ENCODE results near the gene KANK4.
A peak's percentile ranks its signal among the peaks of the same experiment; 100 is the strongest.

KANK4 gene

GRCh38 chr1:62268315-62268714 lies 50.9 kb downstream of the KANK4 start:
- Histone ChIP-seq H3K9me3 (replicated peaks in 1 of 2; ENCODE audit: control insufficient read depth in 2 of 2, insufficient read depth in 1 of 2, low read depth in 1 of 2, low read length in 2 of 2) (peaks cover 0 to 3% of the 10 kb centered on the region in 2 donors), H3K14ac (ENCODE audit: low read length) (no peak overlapping the region), H2BK120ac (ENCODE audit: low read depth, low read length) (peak overlapping the region; percentile 36), H3K9ac (ENCODE audit: low read depth, low read length, poor library complexity) (peak overlapping the region; percentile 9), H3K4me3 (ENCODE audit: low read length in 2 of 2) (no peak overlapping the region), H2AK5ac (ENCODE audit: low read depth, low read length) (peak overlapping the region; percentile 65), H2BK5ac (ENCODE audit: low read length) (no peak overlapping the region), H4K91ac (ENCODE audit: low read depth, low read length, poor library complexity) (no peak overlapping the region), H3K27me3 (ENCODE audit: control insufficient read depth in 3 of 3, insufficient read depth in 3 of 3, low read depth in 1 of 3, low read length in 3 of 3) (peaks cover 0 to 2% (median 0%) of the 10 kb centered on the region in 3 experiments), H2BK15ac (ENCODE audit: low read length) (no peak overlapping the region), H3K36me3 (replicated peaks in 1 of 2; ENCODE audit: control insufficient read depth in 2 of 2, insufficient read depth in 2 of 2, low read length in 2 of 2) (no peaks in the 10 kb centered on the region), H3K18ac (ENCODE audit: low read length) (peak overlapping the region; percentile 20), H2BK12ac (ENCODE audit: low read length) (no peak overlapping the region), H3K79me1 (ENCODE audit: low read depth, low read length) (no peaks in the 10 kb centered on the region), H2AFZ (ENCODE audit: low read length) (no peak overlapping the region), H3K4ac (ENCODE audit: low read length) (no peak overlapping the region), H3K4me1 (ENCODE audit: control insufficient read depth in 2 of 2, insufficient read depth in 1 of 2, low read depth in 1 of 2, low read length in 2 of 2) (peaks cover 0 to 32% of the 10 kb centered on the region in 2 donors), H4K8ac (ENCODE audit: low read depth, low read length) (no peak overlapping the region), H3K4me2 (ENCODE audit: insufficient read depth, low read length, poor library complexity, severe bottlenecking) (no peak overlapping the region), H3K23ac (ENCODE audit: low read depth, low read length, poor library complexity) (no peak overlapping the region), H3K27ac (replicated peaks; ENCODE audit: low read length) (no peak overlapping the region)
- WGBS, 2 donors (ENCODE audit: extremely low coverage in 2 of 2, insufficient read length in 2 of 2, insufficient replicate concordance in 1 of 2) = no CpG with 5 or more reads among the region's 8 CpGs
- DNase-seq (ENCODE audit: low spot score) = no peak

GRCh38 chr1:62265956-62266935 lies 53.0 kb downstream of the KANK4 start:
- no CpG with 5 or more reads among the region's 9 CpGs for WGBS, 2 donors (ENCODE audit: extremely low coverage in 2 of 2, insufficient read length in 2 of 2, insufficient replicate concordance in 1 of 2)
- H3K27ac ChIP-seq (replicated peaks; ENCODE audit: low read length) = no peak overlapping the region

GRCh38 chr1:62263814-62264353 lies 55.4 kb downstream of the KANK4 start:
- no peak overlapping the region for H3K18ac ChIP-seq (ENCODE audit: low read length)
- no peak overlapping the region for H3K23ac ChIP-seq (ENCODE audit: low read depth, low read length, poor library complexity)
- no peak overlapping the region for H3K4me2 ChIP-seq (ENCODE audit: insufficient read depth, low read length, poor library complexity, severe bottlenecking)
- H3K4me3 ChIP-seq (ENCODE audit: low read length in 2 of 2) = no peak overlapping the region
- H3K4me1 ChIP-seq (ENCODE audit: control insufficient read depth in 2 of 2, insufficient read depth in 1 of 2, low read depth in 1 of 2, low read length in 2 of 2) = peaks cover 0 to 25% of the 10 kb centered on the region in 2 donors
- peaks cover 0 to 3% of the 10 kb centered on the region in 2 donors for H3K9me3 ChIP-seq (replicated peaks in 1 of 2; ENCODE audit: control insufficient read depth in 2 of 2, insufficient read depth in 1 of 2, low read depth in 1 of 2, low read length in 2 of 2)
- H2AK5ac ChIP-seq (ENCODE audit: low read depth, low read length) = no peak overlapping the region
- H3K79me1 ChIP-seq (ENCODE audit: low read depth, low read length) = no peaks in the 10 kb centered on the region
- no peak overlapping the region for H4K8ac ChIP-seq (ENCODE audit: low read depth, low read length)
- H3K9ac ChIP-seq (ENCODE audit: low read depth, low read length, poor library complexity) = no peak overlapping the region
- WGBS, 2 donors (ENCODE audit: extremely low coverage in 2 of 2, insufficient read length in 2 of 2, insufficient replicate concordance in 1 of 2) = no CpG with 5 or more reads among the region's 13 CpGs
- no peak overlapping the region for H4K91ac ChIP-seq (ENCODE audit: low read depth, low read length, poor library complexity)
- H3K27ac ChIP-seq (replicated peaks; ENCODE audit: low read length) = peak overlapping the region; percentile 24
- peaks cover 0 to 2% (median 0%) of the 10 kb centered on the region in 3 experiments for H3K27me3 ChIP-seq (ENCODE audit: control insufficient read depth in 3 of 3, insufficient read depth in 3 of 3, low read depth in 1 of 3, low read length in 3 of 3)
- DNase-seq (ENCODE audit: low spot score) = no peak
- no peak overlapping the region for H3K14ac ChIP-seq (ENCODE audit: low read length)
- H3K36me3 ChIP-seq (replicated peaks in 1 of 2; ENCODE audit: control insufficient read depth in 2 of 2, insufficient read depth in 2 of 2, low read length in 2 of 2) = no peaks in the 10 kb centered on the region
- no peak overlapping the region for H2BK120ac ChIP-seq (ENCODE audit: low read depth, low read length)
- H2AFZ ChIP-seq (ENCODE audit: low read length) = no peak overlapping the region
- H3K4ac ChIP-seq (ENCODE audit: low read length) = no peak overlapping the region
- no peak overlapping the region for H2BK15ac ChIP-seq (ENCODE audit: low read length)
- no peak overlapping the region for H2BK5ac ChIP-seq (ENCODE audit: low read length)
- no peak overlapping the region for H2BK12ac ChIP-seq (ENCODE audit: low read length)

More at GRCh38 chr1:62265956-62266935, 53.0 kb downstream of the KANK4 start:
- DNase-seq (ENCODE audit: low spot score) = no peak
- H3K4me3 ChIP-seq (ENCODE audit: low read length in 2 of 2) = peak overlapping the region in 1 of 2 donors; percentile 33
- H2BK12ac ChIP-seq (ENCODE audit: low read length) = peak overlapping the region; percentile 99
- peaks cover 0 to 29% of the 10 kb centered on the region in 2 donors for H3K4me1 ChIP-seq (ENCODE audit: control insufficient read depth in 2 of 2, insufficient read depth in 1 of 2, low read depth in 1 of 2, low read length in 2 of 2)
- no peaks in the 10 kb centered on the region for H3K36me3 ChIP-seq (replicated peaks in 1 of 2; ENCODE audit: control insufficient read depth in 2 of 2, insufficient read depth in 2 of 2, low read length in 2 of 2)
- H2BK15ac ChIP-seq (ENCODE audit: low read length) = peak overlapping the region; percentile 84
- H2BK120ac ChIP-seq (ENCODE audit: low read depth, low read length) = peak overlapping the region; percentile 91
- peak overlapping the region; percentile 70 for H3K23ac ChIP-seq (ENCODE audit: low read depth, low read length, poor library complexity)
- H3K4me2 ChIP-seq (ENCODE audit: insufficient read depth, low read length, poor library complexity, severe bottlenecking) = no peak overlapping the region
- peak overlapping the region; percentile 92 for H4K8ac ChIP-seq (ENCODE audit: low read depth, low read length)
- H3K18ac ChIP-seq (ENCODE audit: low read length) = peak overlapping the region; percentile 66
- peak overlapping the region; percentile 71 for H3K4ac ChIP-seq (ENCODE audit: low read length)
- peak overlapping the region; percentile 88 for H2AK5ac ChIP-seq (ENCODE audit: low read depth, low read length)
- no peak overlapping the region for H2BK5ac ChIP-seq (ENCODE audit: low read length)
- peak overlapping the region; percentile 94 for H3K14ac ChIP-seq (ENCODE audit: low read length)
- H4K91ac ChIP-seq (ENCODE audit: low read depth, low read length, poor library complexity) = no peak overlapping the region
- no peak overlapping the region for H2AFZ ChIP-seq (ENCODE audit: low read length)
- peak overlapping the region; percentile 55 for H3K9ac ChIP-seq (ENCODE audit: low read depth, low read length, poor library complexity)
- peaks cover 0 to 3% of the 10 kb centered on the region in 2 donors for H3K9me3 ChIP-seq (replicated peaks in 1 of 2; ENCODE audit: control insufficient read depth in 2 of 2, insufficient read depth in 1 of 2, low read depth in 1 of 2, low read length in 2 of 2)
- peaks cover 0 to 2% (median 0%) of the 10 kb centered on the region in 3 experiments for H3K27me3 ChIP-seq (ENCODE audit: control insufficient read depth in 3 of 3, insufficient read depth in 3 of 3, low read depth in 1 of 3, low read length in 3 of 3)
- H3K79me1 ChIP-seq (ENCODE audit: low read depth, low read length) = no peaks in the 10 kb centered on the region
